Measurements from ENCODE around the gene AQP10.
"Not testable (repeated sequence)": the region's sequence is repeated elsewhere in the genome, so short reads cannot be mapped to it uniquely, and the experiment has no call there.

AQP10 gene

DNA sequence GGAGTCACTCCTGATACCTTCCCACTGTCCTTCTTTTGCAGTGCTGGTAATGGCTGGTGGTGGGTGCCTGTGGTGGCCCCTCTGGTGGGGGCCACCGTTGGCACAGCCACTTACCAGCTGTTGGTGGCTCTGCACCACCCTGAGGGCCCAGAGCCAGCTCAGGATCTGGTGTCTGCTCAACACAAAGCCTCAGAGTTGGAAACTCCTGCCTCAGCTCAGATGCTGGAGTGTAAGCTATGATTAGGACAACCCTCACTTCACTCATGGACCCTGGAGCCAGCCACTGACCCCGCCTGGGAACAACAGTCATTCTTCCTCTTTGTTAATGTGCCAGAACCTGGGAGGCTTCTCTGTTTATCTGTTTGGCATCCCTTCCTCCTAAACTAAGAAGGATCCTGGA, 3.3 kb downstream of the AQP10 start:
- DNase-seq (ENCODE audit: low read depth in 2 of 2), result no peak

DNA sequence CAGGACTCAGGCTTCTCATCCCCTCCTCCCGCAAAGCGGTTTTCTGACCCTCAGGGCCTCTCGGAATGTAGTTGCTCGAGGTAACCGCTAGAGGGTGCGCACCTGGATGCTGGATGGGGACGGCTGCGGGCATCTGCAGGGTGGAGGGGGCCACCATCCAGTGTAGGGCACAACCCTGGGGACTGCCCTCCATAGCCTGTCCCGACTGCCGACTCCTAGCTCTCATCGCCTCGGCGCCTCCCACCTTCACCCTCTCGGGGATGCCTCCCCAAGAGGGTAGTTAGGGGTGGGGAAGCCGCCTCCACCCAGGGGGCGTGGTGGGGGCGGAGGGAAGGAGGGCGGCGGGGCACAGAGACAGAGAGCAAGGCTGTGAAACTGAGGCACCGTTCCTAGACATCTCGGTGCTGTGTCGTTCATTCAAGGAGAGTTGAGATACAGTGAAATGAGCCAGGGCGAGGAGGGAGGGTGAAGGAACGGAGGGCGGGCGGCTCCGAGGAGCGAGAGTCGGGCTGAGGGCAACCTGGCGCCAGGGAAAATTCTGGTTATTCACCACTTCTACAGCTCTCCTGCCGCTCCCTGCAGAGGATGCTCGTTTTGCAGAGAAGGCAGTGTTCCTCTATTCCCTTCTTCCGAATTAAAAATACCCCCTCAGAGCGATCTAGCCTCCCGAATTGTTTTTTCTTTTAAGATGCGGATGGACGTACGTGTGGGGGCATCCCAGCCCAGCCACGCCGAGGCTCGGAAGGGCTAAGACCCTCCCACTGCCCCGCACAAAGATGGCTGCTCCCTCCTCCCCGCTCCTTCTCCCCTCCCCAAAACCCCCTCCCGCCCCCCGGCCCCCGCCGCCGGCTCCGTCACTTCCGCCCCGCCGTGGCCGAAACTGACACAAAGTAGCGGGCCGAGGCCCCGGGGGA, 4.0 kb downstream of the AQP10 start, which contains the start of gene ATP8B2:
TSS of gene ATP8B2 (plus strand) at position 857 of the 914 bp plus-strand sequence. CDS start 2,617 bp downstream, outside the sequence.
- DNase-seq (ENCODE audit: low read depth in 2 of 2), result peak; percentile 62

DNA sequence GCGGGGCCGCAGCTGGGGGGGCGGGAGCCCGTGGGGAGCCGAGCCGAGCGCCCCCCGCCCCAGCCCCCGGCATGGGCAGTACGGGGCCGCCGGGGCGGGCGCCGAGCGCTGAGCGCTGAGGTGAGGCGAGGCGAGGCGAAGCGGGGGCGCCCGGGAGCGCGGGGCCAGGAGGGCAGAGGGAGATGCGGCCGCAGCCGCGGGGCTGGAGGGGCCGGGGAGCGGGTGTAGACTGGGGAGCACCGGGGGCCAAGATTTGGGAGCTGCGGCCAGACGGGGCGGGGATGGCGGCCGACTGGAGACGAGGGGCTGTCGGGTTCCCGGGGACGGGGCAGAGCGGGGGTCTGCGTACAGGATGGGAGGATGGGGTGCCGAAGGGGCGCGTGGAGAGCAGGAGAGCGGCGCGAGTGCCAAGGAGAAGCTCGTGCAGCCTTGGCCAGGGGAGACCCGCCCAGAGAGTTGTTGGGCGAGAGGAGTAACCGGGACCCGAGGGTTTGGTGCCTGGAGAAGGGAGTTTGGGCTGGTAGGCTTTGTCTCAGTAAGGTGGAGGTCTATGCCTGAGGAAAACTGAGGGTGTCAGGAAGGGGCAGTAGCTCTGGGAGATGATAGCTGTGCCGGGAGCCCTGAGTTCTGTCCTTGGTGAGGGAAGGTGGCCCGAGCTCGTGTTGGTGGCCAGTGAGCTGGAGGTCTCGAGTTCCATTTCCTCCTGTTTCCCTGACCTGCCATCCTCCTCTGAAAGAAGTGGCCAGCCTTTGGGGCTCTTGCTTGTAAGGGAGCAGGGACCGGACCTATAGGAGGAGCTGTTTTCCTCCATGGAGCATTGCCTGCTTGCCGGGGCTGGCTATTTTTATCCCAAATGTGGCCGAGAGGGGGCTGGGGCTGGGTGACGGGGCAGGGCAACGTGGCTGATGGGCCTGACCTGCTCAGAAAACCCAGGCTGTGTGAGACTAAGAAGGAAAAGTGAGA, 5.0 kb downstream of the AQP10 start:
- no peak for DNase-seq (ENCODE audit: low read depth in 2 of 2)

DNA sequence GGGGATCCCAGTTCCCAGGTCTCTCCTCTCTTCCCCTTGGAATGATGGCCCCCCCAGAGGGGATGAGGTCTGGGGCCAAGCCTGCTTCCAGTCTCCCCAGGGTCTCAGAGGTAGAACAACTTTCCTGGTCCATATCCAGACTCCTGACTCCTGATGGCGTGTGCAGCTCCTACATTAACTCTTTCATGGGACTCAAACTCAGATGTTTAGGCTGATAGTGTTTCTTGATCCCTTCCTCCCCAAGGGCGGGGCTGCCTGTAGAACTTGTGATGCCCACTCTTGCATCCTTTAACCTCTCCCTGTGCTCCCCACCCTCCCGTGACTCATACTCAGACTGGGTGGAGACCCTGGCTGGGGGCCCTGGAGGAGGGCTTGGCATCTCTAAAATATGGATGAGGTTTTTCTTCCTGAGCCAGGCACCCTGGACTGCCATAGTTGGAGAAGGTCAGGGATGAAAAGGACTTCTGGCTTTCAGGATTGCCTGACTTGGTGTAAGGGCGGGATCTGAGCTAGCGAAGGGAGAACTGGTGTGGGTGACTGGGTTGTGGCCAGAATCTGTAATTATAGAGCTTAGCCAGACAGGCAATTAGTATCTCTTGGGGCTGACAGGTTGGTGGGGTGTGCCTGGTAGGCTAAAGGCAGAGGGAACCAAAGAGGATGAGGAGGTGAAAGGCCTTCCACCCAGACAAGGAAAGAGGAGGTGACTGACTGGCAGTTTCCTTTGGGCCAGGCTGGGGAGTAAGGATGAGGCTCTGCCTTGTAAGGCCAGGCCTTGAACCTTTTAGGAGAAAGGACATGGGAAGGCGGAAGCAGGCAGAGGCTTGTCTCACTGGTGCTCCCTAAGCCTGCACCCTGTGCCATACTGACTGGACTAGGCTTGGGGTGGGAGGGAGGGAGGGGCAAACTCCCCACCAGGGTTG, 5.9 kb downstream of the AQP10 start:
- no peak for DNase-seq (ENCODE audit: low read depth in 2 of 2)

DNA sequence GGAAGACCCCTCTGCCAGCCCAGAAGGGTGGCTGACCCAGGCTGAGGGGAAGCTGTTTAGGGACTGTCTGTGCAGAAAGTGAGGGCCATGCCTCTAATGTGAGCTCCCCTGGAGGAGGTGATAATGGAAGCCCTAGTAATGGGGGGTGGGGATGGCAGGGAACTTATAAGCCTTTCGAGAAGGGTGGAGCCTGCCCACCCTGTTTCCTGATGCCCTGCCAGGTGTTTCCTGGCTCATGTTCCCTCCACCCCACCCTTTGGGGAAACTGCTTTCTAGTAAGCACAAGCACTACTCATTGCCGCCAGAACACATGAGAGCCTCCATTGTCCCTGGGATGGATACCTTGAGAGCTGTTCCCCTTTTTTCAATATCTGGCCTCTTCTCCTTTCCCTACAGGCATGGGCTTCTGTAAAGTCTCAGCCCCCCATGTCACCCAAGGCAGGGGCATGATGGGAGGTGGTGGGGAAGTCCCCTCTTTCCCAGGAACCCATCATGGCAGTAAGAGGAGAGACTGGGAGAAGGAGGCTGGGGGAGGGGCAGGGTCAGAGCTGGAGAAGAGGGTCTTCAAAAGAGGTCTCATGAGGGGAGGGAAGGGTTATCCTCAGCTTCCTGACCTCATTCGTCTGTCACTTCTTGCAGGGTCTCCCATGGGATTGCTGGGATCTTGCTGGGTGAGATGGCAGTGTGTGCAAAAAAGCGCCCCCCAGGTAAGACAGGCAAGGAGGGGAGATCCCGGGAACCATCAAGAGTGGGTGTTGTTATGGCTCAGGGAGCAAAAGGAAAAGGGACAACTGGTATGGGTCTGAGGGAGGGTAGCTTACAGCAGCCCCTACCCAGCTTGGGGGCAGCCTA, 6.8 kb downstream of the AQP10 start:
- no peak for DNase-seq (ENCODE audit: low read depth in 2 of 2)

GRCh38 chr1:154328318-154329151, 7.6 kb downstream of the AQP10 start:
- DNase-seq (ENCODE audit: low read depth in 2 of 2), result peak; percentile 82 to 83

GRCh38 chr1:154329152-154329521, 8.2 kb downstream of the AQP10 start:
- no peak for DNase-seq (ENCODE audit: low read depth in 2 of 2)

- DNase-seq (ENCODE audit: low read depth in 2 of 2), result no peak
Observed at GRCh38 chr1:154329551-154330131, 8.7 kb downstream of the AQP10 start.

DNA sequence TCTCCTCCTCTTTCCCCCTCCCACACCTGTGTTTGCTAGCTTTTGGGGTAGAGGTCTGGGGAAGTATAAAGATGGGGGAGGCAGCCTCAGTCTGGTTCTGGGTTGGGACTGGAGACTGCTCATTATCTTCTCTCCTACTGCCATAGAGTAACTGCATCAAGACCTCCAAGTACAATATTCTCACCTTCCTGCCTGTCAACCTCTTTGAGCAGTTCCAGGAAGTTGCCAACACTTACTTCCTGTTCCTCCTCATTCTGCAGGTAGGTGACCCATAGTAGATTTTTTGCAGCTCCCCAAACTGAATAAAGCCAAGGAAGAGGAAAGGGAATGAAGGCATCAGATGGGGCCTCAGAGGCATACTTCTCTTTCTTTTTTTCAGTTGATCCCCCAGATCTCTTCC, 9.8 kb downstream of the AQP10 start:
- DNase-seq (ENCODE audit: low read depth in 2 of 2), result no peak

DNA sequence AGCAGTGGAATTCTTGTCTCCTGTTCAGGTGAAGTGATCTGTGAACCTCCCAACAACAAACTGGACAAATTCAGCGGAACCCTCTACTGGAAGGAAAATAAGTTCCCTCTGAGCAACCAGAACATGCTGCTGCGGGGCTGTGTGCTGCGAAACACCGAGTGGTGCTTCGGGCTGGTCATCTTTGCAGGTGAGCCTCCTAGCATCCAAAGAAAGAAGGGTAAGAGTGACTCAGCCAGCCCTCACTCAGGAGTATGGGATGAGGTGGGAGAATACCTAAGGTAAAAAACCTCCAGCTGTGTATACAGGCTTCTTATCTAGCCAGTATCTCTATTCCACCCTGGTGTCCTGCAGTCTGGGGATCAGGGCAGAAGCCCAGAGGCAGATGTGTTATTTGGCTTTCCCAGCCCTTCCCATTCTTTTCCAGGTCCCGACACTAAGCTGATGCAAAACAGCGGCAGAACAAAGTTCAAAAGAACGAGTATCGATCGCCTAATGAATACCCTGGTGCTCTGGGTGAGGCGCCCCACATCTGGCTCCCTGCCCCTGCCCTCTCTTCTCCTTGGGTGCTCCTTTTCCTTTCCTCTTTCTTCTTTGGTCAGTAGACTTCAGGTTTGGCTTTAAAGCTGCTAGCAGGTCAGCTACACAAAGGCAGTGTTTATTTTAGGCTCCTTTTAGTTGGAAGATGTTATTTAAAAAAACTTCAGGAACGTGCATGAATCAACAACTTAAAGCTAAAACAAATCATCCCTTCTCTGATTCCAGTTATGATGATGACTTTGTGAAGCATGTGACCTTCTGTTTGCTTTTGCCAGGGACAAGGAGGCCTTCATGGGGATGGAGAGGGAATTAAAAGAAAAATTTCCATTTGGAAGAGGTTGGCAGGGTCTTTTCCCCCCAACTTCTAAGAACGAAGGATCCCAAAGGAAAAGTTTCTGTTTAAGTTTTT, 13.5 kb downstream of the AQP10 start:
- DNase-seq (ENCODE audit: low read depth in 2 of 2), result no peak

GRCh38 chr1:154335025-154335714, 14.3 kb downstream of the AQP10 start:
- DNase-seq (ENCODE audit: low read depth in 2 of 2), result peak; percentile 84 to 90

DNA sequence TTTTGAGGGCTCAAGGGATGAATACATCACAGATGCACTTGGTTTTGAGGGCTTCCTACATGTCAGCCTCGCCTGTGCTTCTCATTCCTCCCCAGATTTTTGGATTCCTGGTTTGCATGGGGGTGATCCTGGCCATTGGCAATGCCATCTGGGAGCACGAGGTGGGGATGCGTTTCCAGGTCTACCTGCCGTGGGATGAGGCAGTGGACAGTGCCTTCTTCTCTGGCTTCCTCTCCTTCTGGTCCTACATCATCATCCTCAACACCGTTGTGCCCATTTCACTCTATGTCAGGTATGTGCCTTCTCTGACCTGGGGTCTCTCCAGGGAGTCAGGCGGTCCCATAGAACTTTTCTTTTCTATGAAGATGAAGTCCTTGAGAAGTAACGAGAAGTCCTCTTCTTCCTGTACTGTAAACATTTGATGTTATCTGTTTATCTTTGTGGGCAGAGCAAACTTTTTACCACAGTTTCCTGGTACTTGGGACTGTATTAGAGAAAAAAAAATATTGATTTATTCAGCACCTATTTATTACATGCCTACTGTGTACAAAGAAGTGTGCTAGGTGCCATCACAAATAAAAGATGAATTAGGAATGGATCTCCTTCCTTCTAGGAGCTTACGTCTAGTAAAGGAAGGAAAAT, 16.5 kb downstream of the AQP10 start:
- DNase-seq (ENCODE audit: low read depth in 2 of 2), result no peak

GRCh38 chr1:154338875-154339274, 18.0 kb downstream of the AQP10 start:
- DNase-seq (ENCODE audit: low read depth in 2 of 2), result no peak

- DNase-seq (ENCODE audit: low read depth in 2 of 2), result not testable (repeated sequence)
Observed at GRCh38 chr1:154341366-154341765, 20.5 kb downstream of the AQP10 start.

GRCh38 chr1:154342132-154342531, 21.2 kb downstream of the AQP10 start:
- no peak for DNase-seq (ENCODE audit: low read depth in 2 of 2)

DNA sequence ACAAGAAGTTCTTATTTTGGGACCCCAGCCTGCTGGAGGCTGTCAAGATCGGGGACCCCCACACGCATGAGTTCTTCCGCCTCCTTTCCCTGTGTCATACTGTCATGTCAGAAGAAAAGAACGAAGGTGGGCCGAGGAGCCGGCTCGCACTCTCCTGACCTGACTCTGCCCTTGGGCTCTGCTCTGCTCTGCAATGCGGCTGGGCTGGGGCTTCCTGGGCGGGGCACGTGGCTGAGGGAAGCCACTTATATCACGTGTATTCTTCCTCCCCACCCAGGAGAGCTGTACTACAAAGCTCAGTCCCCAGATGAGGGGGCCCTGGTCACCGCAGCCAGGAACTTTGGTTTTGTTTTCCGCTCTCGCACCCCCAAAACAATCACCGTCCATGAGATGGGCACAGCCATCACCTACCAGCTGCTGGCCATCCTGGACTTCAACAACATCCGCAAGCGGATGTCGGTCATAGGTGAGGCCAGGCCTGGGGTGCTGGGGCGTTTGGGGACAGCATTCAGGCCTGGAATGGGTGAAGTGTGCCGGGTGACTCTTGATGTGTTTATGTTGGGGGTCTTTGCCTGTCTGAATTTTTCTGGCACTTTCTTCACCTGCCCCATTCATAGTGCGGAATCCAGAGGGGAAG, 22.1 kb downstream of the AQP10 start:
- peak in 1 of 2 donors; percentile 54 for DNase-seq (ENCODE audit: low read depth in 2 of 2)

Data from activated CD8-positive, alpha-beta memory T cell treated with anti-CD3 and anti-CD28 coated beads for 4 hours (primary cell).